ENCODE data around the gene MTX1.
"Not testable (repeated sequence)": the region's sequence is repeated elsewhere in the genome, so short reads cannot be mapped to it uniquely, and the experiment has no call there.

MTX1 gene

GRCh38 chr1:155209312-155209721 is 822 bp downstream of the MTX1 start:
- no peak for DNase-seq

- no peak for DNase-seq
Measured at GRCh38 chr1:155210314-155211104, 2.0 kb downstream of the MTX1 start.

- DNase-seq: not testable (repeated sequence)
Measured at GRCh38 chr1:155211381-155212050, 3.0 kb downstream of the MTX1 start.

GRCh38 chr1:155212051-155212440 is 3.6 kb downstream of the MTX1 start:
- DNase-seq: not testable (repeated sequence)

- DNase-seq: not testable (repeated sequence)
Measured at GRCh38 chr1:155214702-155215101, 6.2 kb downstream of the MTX1 start.

GRCh38 chr1:155218854-155219591 is 10.5 kb downstream of the MTX1 start:
- no peak for DNase-seq

- DNase-seq: no peak
Measured at GRCh38 chr1:155219592-155220031, 11.1 kb downstream of the MTX1 start.

- not testable (repeated sequence) for DNase-seq
Measured at GRCh38 chr1:155220211-155220965, 11.9 kb downstream of the MTX1 start.

- no peak for DNase-seq
Measured at GRCh38 chr1:155223047-155223446, 14.6 kb downstream of the MTX1 start.

- not testable (repeated sequence) for DNase-seq
Measured at GRCh38 chr1:155225404-155225759, 16.9 kb downstream of the MTX1 start.

GRCh38 chr1:155226188-155226909 is 17.9 kb downstream of the MTX1 start:
- DNase-seq: peak; percentile 90

- DNase-seq: no peak
Measured at GRCh38 chr1:155226910-155227260, 18.4 kb downstream of the MTX1 start.

GRCh38 chr1:155227261-155228095 is 19.0 kb downstream of the MTX1 start:
- DNase-seq: peak; percentile 99

- DNase-seq: no peak
Measured at GRCh38 chr1:155228096-155228427, 19.6 kb downstream of the MTX1 start.

- not testable (repeated sequence) for DNase-seq
Measured at GRCh38 chr1:155231302-155231701, 22.8 kb downstream of the MTX1 start.

GRCh38 chr1:155232001-155232978 is 23.8 kb downstream of the MTX1 start:
- DNase-seq: not testable (repeated sequence)

GRCh38 chr1:155233502-155233901 is 25.0 kb downstream of the MTX1 start:
- not testable (repeated sequence) for DNase-seq

GRCh38 chr1:155235375-155235774 is 26.9 kb downstream of the MTX1 start:
- DNase-seq: not testable (repeated sequence)

- DNase-seq: no peak
Measured at GRCh38 chr1:155236451-155236850, 28.0 kb downstream of the MTX1 start.

- DNase-seq: peak; percentile 75
Measured at GRCh38 chr1:155241069-155241679, 32.7 kb downstream of the MTX1 start.

Measured in CD4-positive, alpha-beta T cell treated with Interleukin-6 for 4 hours (primary cell).